ENCODE measurements around the gene LRRC46.

LRRC46 gene

GRCh38 chr17:47802341-47803022, 29.0 kb upstream of the LRRC46 start:
- no peak overlapping the region for H3K9ac ChIP-seq (ENCODE audit: low read depth, low read length)
- 34% methylated on average over 9 of the region's 9 CpGs for WGBS
- no peaks in the 10 kb centered on the region for H3K9me3 ChIP-seq (ENCODE audit: insufficient read depth, low read depth, low read length)
- no peaks in the 10 kb centered on the region for H3K4me1 ChIP-seq (ENCODE audit: insufficient read depth, low read length)
- H3K4me3 ChIP-seq (ENCODE audit: low read length) = no peak overlapping the region
- peaks cover 4% of the 10 kb centered on the region; the same call in 1 of the 2 replicates for H3K27me3 ChIP-seq (ENCODE audit: insufficient read depth, low read length)
- H3K27ac ChIP-seq (ENCODE audit: low read depth, low read length) = no peak overlapping the region
- H3K36me3 ChIP-seq (ENCODE audit: insufficient read depth, low read length) = no peaks in the 10 kb centered on the region

- WGBS = 61% methylated on average over 5 of the region's 5 CpGs
- H3K27ac ChIP-seq (ENCODE audit: low read depth, low read length) = no peak overlapping the region
- no peaks in the 10 kb centered on the region for H3K36me3 ChIP-seq (ENCODE audit: insufficient read depth, low read length)
- no peaks in the 10 kb centered on the region for H3K9me3 ChIP-seq (ENCODE audit: insufficient read depth, low read depth, low read length)
- no peaks in the 10 kb centered on the region for H3K4me1 ChIP-seq (ENCODE audit: insufficient read depth, low read length)
- no peak overlapping the region for H3K9ac ChIP-seq (ENCODE audit: low read depth, low read length)
- peaks cover 4% of the 10 kb centered on the region; the same call in 1 of the 2 replicates for H3K27me3 ChIP-seq (ENCODE audit: insufficient read depth, low read length)
- H3K4me3 ChIP-seq (ENCODE audit: low read length) = no peak overlapping the region
Measured at GRCh38 chr17:47803201-47803600, 28.3 kb upstream of the LRRC46 start.

GRCh38 chr17:47803751-47804150, 27.7 kb upstream of the LRRC46 start:
- peaks cover 4% of the 10 kb centered on the region; the same call in 1 of the 2 replicates for H3K27me3 ChIP-seq (ENCODE audit: insufficient read depth, low read length)
- WGBS = 78% methylated on average over 6 of the region's 6 CpGs

GRCh38 chr17:47804461-47804860, 27.0 kb upstream of the LRRC46 start:
- H3K36me3 ChIP-seq (ENCODE audit: insufficient read depth, low read length) = peaks cover 5% of the 10 kb centered on the region
- H3K4me1 ChIP-seq (ENCODE audit: insufficient read depth, low read length) = no peaks in the 10 kb centered on the region
- H3K9ac ChIP-seq (ENCODE audit: low read depth, low read length) = no peak overlapping the region
- 72% methylated on average over 3 of the region's 3 CpGs for WGBS
- H3K27ac ChIP-seq (ENCODE audit: low read depth, low read length) = no peak overlapping the region
- H3K9me3 ChIP-seq (ENCODE audit: insufficient read depth, low read depth, low read length) = no peaks in the 10 kb centered on the region
- H3K4me3 ChIP-seq (ENCODE audit: low read length) = no peak overlapping the region
- H3K27me3 ChIP-seq (ENCODE audit: insufficient read depth, low read length) = peaks cover 4% of the 10 kb centered on the region; the same call in 1 of the 2 replicates

More at GRCh38 chr17:47803751-47804150, 27.7 kb upstream of the LRRC46 start:
- Histone ChIP-seq H3K27ac (ENCODE audit: low read depth, low read length) (no peak overlapping the region), H3K36me3 (ENCODE audit: insufficient read depth, low read length) (no peaks in the 10 kb centered on the region), H3K9ac (ENCODE audit: low read depth, low read length) (no peak overlapping the region), H3K9me3 (ENCODE audit: insufficient read depth, low read depth, low read length) (no peaks in the 10 kb centered on the region), H3K4me1 (ENCODE audit: insufficient read depth, low read length) (no peaks in the 10 kb centered on the region), H3K4me3 (ENCODE audit: low read length) (no peak overlapping the region)

- Histone ChIP-seq H3K4me1 (ENCODE audit: insufficient read depth, low read length) (peaks cover 4% of the 10 kb centered on the region; the same call in 1 of the 2 replicates), H3K27ac (ENCODE audit: low read depth, low read length) (no peak overlapping the region)
- WGBS = 89% methylated on average over 16 of the region's 16 CpGs
Measured at GRCh38 chr17:47806026-47806912, 25.2 kb upstream of the LRRC46 start.

GRCh38 chr17:47806913-47807255, 24.6 kb upstream of the LRRC46 start:
- H3K36me3 ChIP-seq (ENCODE audit: insufficient read depth, low read length) = peaks cover 6% of the 10 kb centered on the region
- 94% methylated on average over 9 of the region's 9 CpGs for WGBS
- no peak overlapping the region for H3K4me3 ChIP-seq (ENCODE audit: low read length)
- H3K4me1 ChIP-seq (ENCODE audit: insufficient read depth, low read length) = peaks cover 4% of the 10 kb centered on the region; the same call in 1 of the 2 replicates
- H3K27me3 ChIP-seq (ENCODE audit: insufficient read depth, low read length) = peaks cover 4% of the 10 kb centered on the region; the same call in 1 of the 2 replicates
- no peak overlapping the region for H3K9ac ChIP-seq (ENCODE audit: low read depth, low read length)
- no peaks in the 10 kb centered on the region for H3K9me3 ChIP-seq (ENCODE audit: insufficient read depth, low read depth, low read length)
- no peak overlapping the region for H3K27ac ChIP-seq (ENCODE audit: low read depth, low read length)

More at GRCh38 chr17:47806026-47806912, 25.2 kb upstream of the LRRC46 start:
- H3K9ac ChIP-seq (ENCODE audit: low read depth, low read length) = no peak overlapping the region
- H3K27me3 ChIP-seq (ENCODE audit: insufficient read depth, low read length) = peaks cover 4% of the 10 kb centered on the region; the same call in 1 of the 2 replicates
- H3K36me3 ChIP-seq (ENCODE audit: insufficient read depth, low read length) = peaks cover 6% of the 10 kb centered on the region
- H3K4me3 ChIP-seq (ENCODE audit: low read length) = no peak overlapping the region
- no peaks in the 10 kb centered on the region for H3K9me3 ChIP-seq (ENCODE audit: insufficient read depth, low read depth, low read length)

- no peak overlapping the region for H3K4me3 ChIP-seq (ENCODE audit: low read length)
- H3K4me1 ChIP-seq (ENCODE audit: insufficient read depth, low read length) = peaks cover 4% of the 10 kb centered on the region; the same call in 1 of the 2 replicates
- H3K27ac ChIP-seq (ENCODE audit: low read depth, low read length) = no peak overlapping the region
- no peaks in the 10 kb centered on the region for H3K9me3 ChIP-seq (ENCODE audit: insufficient read depth, low read depth, low read length)
- no peak overlapping the region for H3K9ac ChIP-seq (ENCODE audit: low read depth, low read length)
- WGBS = 85% methylated on average over 11 of the region's 11 CpGs
- H3K36me3 ChIP-seq (ENCODE audit: insufficient read depth, low read length) = peaks cover 6% of the 10 kb centered on the region
- peaks cover 4% of the 10 kb centered on the region; the same call in 1 of the 2 replicates for H3K27me3 ChIP-seq (ENCODE audit: insufficient read depth, low read length)
Measured at GRCh38 chr17:47807421-47807820, 24.0 kb upstream of the LRRC46 start.

- Histone ChIP-seq H3K27me3 (ENCODE audit: insufficient read depth, low read length) (peaks cover 4% of the 10 kb centered on the region; the same call in 1 of the 2 replicates), H3K9ac (ENCODE audit: low read depth, low read length) (no peak overlapping the region), H3K27ac (ENCODE audit: low read depth, low read length) (no peak overlapping the region), H3K36me3 (ENCODE audit: insufficient read depth, low read length) (peaks cover 6% of the 10 kb centered on the region), H3K4me1 (ENCODE audit: insufficient read depth, low read length) (peaks cover 4% of the 10 kb centered on the region; the same call in 1 of the 2 replicates), H3K4me3 (ENCODE audit: low read length) (no peak overlapping the region), H3K9me3 (ENCODE audit: insufficient read depth, low read depth, low read length) (no peaks in the 10 kb centered on the region)
- WGBS = 93% methylated on average over 20 of the region's 20 CpGs
Measured at GRCh38 chr17:47808036-47808829, 23.2 kb upstream of the LRRC46 start.

- H3K4me3 ChIP-seq (ENCODE audit: low read length) = no peak overlapping the region
- H3K27ac ChIP-seq (ENCODE audit: low read depth, low read length) = no peak overlapping the region
- H3K36me3 ChIP-seq (ENCODE audit: insufficient read depth, low read length) = peaks cover 6% of the 10 kb centered on the region
- peaks cover 2% of the 10 kb centered on the region; the same call in 1 of the 2 replicates for H3K27me3 ChIP-seq (ENCODE audit: insufficient read depth, low read length)
- no peak overlapping the region for H3K9ac ChIP-seq (ENCODE audit: low read depth, low read length)
- H3K4me1 ChIP-seq (ENCODE audit: insufficient read depth, low read length) = peaks cover 4% of the 10 kb centered on the region; the same call in 1 of the 2 replicates
- no peaks in the 10 kb centered on the region for H3K9me3 ChIP-seq (ENCODE audit: insufficient read depth, low read depth, low read length)
- 96% methylated on average over 22 of the region's 22 CpGs for WGBS
Measured at GRCh38 chr17:47808830-47809480, 22.5 kb upstream of the LRRC46 start.

GRCh38 chr17:47810200-47810821, 21.2 kb upstream of the LRRC46 start:
- Histone ChIP-seq H3K27ac (ENCODE audit: low read depth, low read length) (no peak overlapping the region), H3K9me3 (ENCODE audit: insufficient read depth, low read depth, low read length) (no peaks in the 10 kb centered on the region), H3K27me3 (ENCODE audit: insufficient read depth, low read length) (no peaks in the 10 kb centered on the region), H3K4me1 (ENCODE audit: insufficient read depth, low read length) (peaks cover 4% of the 10 kb centered on the region; the same call in 1 of the 2 replicates), H3K36me3 (ENCODE audit: insufficient read depth, low read length) (peaks cover 6% of the 10 kb centered on the region), H3K4me3 (ENCODE audit: low read length) (no peak overlapping the region), H3K9ac (ENCODE audit: low read depth, low read length) (no peak overlapping the region)
- whole genome bisulfite sequencing = 62% methylated on average over 10 of the region's 10 CpGs
